ENCODE data around the gene SCAPER.

- TF ChIP-seq CTCF (IDR thresholded peaks at IDR 0.05; ENCODE audit: low read depth, low read length) (no peak), EZH2phosphoT487 (IDR thresholded peaks at IDR 0.05; ENCODE audit: low read depth) (no peak)
Observed at GRCh38 chr15:76875911-76876310, 29.2 kb downstream of the SCAPER start.

All from OCI-LY3 (cell line).